Measurements from ENCODE around the gene ANKRD13A.

DNA sequence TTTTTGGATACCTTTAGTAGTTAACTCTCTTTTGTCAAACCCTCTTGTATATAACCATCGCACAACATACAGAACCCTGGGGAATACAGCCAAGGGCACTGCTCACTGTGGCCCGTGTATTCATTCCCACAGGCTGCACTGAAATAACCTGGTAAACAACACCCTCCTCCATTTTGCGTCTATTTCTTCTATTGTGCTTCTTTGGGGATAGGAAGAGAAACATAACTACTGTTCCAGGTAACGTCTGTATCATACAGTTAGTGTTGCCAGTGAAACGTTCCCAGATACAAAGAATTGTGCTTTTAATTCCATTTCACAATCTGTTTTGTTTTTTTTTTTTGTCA, 39.5 kb downstream of the ANKRD13A start:
- TF ChIP-seq, protein P1, sequence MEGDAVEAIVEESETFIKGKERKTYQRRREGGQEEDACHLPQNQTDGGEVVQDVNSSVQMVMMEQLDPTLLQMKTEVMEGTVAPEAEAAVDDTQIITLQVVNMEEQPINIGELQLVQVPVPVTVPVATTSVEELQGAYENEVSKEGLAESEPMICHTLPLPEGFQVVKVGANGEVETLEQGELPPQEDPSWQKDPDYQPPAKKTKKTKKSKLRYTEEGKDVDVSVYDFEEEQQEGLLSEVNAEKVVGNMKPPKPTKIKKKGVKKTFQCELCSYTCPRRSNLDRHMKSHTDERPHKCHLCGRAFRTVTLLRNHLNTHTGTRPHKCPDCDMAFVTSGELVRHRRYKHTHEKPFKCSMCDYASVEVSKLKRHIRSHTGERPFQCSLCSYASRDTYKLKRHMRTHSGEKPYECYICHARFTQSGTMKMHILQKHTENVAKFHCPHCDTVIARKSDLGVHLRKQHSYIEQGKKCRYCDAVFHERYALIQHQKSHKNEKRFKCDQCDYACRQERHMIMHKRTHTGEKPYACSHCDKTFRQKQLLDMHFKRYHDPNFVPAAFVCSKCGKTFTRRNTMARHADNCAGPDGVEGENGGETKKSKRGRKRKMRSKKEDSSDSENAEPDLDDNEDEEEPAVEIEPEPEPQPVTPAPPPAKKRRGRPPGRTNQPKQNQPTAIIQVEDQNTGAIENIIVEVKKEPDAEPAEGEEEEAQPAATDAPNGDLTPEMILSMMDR (IDR thresholded peaks at IDR 0.05) = no peak
- TF ChIP-seq RCOR1 (IDR thresholded peaks at IDR 0.05; ENCODE audit: low read length) (no peak), POLR2AphosphoS5 (IDR thresholded peaks at IDR 0.05; ENCODE audit: low read depth, low read length) (no peak), GABPA (IDR thresholded peaks at IDR 0.05; ENCODE audit: low read depth) (no peak), TEAD4 (IDR thresholded peaks at IDR 0.05; ENCODE audit: borderline replicate concordance, insufficient read depth) (no peak), RAD21 (IDR thresholded peaks at IDR 0.05; ENCODE audit: low read length) (no peak)
- TF ChIP-seq, protein P2, sequence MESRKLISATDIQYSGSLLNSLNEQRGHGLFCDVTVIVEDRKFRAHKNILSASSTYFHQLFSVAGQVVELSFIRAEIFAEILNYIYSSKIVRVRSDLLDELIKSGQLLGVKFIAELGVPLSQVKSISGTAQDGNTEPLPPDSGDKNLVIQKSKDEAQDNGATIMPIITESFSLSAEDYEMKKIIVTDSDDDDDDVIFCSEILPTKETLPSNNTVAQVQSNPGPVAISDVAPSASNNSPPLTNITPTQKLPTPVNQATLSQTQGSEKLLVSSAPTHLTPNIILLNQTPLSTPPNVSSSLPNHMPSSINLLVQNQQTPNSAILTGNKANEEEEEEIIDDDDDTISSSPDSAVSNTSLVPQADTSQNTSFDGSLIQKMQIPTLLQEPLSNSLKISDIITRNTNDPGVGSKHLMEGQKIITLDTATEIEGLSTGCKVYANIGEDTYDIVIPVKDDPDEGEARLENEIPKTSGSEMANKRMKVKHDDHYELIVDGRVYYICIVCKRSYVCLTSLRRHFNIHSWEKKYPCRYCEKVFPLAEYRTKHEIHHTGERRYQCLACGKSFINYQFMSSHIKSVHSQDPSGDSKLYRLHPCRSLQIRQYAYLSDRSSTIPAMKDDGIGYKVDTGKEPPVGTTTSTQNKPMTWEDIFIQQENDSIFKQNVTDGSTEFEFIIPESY (IDR thresholded peaks at IDR 0.05; ENCODE audit: borderline replicate concordance, low read depth) = no peak
- TF ChIP-seq, protein P3, sequence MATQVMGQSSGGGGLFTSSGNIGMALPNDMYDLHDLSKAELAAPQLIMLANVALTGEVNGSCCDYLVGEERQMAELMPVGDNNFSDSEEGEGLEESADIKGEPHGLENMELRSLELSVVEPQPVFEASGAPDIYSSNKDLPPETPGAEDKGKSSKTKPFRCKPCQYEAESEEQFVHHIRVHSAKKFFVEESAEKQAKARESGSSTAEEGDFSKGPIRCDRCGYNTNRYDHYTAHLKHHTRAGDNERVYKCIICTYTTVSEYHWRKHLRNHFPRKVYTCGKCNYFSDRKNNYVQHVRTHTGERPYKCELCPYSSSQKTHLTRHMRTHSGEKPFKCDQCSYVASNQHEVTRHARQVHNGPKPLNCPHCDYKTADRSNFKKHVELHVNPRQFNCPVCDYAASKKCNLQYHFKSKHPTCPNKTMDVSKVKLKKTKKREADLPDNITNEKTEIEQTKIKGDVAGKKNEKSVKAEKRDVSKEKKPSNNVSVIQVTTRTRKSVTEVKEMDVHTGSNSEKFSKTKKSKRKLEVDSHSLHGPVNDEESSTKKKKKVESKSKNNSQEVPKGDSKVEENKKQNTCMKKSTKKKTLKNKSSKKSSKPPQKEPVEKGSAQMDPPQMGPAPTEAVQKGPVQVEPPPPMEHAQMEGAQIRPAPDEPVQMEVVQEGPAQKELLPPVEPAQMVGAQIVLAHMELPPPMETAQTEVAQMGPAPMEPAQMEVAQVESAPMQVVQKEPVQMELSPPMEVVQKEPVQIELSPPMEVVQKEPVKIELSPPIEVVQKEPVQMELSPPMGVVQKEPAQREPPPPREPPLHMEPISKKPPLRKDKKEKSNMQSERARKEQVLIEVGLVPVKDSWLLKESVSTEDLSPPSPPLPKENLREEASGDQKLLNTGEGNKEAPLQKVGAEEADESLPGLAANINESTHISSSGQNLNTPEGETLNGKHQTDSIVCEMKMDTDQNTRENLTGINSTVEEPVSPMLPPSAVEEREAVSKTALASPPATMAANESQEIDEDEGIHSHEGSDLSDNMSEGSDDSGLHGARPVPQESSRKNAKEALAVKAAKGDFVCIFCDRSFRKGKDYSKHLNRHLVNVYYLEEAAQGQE (IDR thresholded peaks at IDR 0.05; ENCODE audit: low read depth, low read length) = no peak

All from SK-N-SH (cell line).